NB4 (cell line): Measurements from ENCODE around the gene LMTK2.

ENCODE experiments used
- CTCF ChIP-seq: IDR thresholded peaks from one replicate; pipeline ENCODE4 v1.5.1; 2012; ENCODE audit warnings: low read depth, low read length
- MAX ChIP-seq: IDR thresholded peaks from 2 replicates; pipeline ENCODE4 v1.6.1; 2011; ENCODE audit warnings: low read depth, low read length
- POLR2A ChIP-seq: IDR thresholded peaks from 2 replicates; pipeline ENCODE4 v1.6.1; 2011; ENCODE audit warnings: mild to moderate bottlenecking; ENCODE audit not compliant: insufficient read length; ENCODE audit errors: extremely low read depth

GRCh38 chr7:98125759-98126158 is 19.1 kb downstream of the LMTK2 start:
- TF ChIP-seq CTCF, result no peak
- no peak for TF ChIP-seq POLR2A
- no peak for TF ChIP-seq MAX
